ENCODE measurements around the gene LINGO3.
A peak's percentile ranks its signal among the peaks of the same experiment; 100 is the strongest.
"Not testable (repeated sequence)": the region's sequence is repeated elsewhere in the genome, so short reads cannot be mapped to it uniquely, and the experiment has no call there.

The LINGO3 gene, protein sequence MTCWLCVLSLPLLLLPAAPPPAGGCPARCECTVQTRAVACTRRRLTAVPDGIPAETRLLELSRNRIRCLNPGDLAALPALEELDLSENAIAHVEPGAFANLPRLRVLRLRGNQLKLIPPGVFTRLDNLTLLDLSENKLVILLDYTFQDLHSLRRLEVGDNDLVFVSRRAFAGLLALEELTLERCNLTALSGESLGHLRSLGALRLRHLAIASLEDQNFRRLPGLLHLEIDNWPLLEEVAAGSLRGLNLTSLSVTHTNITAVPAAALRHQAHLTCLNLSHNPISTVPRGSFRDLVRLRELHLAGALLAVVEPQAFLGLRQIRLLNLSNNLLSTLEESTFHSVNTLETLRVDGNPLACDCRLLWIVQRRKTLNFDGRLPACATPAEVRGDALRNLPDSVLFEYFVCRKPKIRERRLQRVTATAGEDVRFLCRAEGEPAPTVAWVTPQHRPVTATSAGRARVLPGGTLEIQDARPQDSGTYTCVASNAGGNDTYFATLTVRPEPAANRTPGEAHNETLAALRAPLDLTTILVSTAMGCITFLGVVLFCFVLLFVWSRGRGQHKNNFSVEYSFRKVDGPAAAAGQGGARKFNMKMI

DNA sequence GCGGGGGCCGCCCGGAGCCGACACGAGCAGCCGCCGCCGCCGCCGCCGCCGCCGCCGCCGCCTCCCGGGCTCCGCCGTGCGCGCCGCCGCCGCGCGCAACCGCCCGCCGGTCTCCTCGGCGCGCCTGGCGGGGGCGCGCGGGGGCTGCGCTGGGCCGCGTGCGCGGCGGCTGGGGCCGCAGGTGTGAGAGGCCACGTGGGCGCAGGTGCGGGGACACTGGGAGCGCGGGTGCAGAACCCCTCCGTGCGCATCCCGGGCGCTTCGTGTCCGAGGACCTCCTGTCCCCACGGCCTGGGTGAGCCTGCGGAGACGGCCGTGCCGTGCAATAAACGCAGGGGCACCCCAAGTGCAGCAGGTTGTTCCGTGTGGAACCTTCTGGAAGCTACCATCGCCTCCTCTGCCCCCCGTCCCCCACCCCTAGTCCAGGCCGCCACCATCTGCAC, at the start of gene LINGO3:
LINGO3 (minus strand) TSS at position 41 of the 443 bp plus-strand sequence. CDS start 16,378 bp downstream, outside the sequence.
- peak within 1 kb of the TSS; percentile 77 for H3K4me3 Mint-ChIP-seq
- no peaks in the 10 kb centered on the region for H3K9me3 Mint-ChIP-seq (ENCODE audit: low read depth)
- no peaks in the 10 kb centered on the region for H3K36me3 Mint-ChIP-seq
- H3K4me1 Mint-ChIP-seq (ENCODE audit: low read depth): peaks cover 10% of the 10 kb centered on the region
- peaks cover 16% of the 10 kb centered on the region for H3K27me3 Mint-ChIP-seq
- no peak within 1 kb of the TSS for H3K27ac Mint-ChIP-seq

DNA sequence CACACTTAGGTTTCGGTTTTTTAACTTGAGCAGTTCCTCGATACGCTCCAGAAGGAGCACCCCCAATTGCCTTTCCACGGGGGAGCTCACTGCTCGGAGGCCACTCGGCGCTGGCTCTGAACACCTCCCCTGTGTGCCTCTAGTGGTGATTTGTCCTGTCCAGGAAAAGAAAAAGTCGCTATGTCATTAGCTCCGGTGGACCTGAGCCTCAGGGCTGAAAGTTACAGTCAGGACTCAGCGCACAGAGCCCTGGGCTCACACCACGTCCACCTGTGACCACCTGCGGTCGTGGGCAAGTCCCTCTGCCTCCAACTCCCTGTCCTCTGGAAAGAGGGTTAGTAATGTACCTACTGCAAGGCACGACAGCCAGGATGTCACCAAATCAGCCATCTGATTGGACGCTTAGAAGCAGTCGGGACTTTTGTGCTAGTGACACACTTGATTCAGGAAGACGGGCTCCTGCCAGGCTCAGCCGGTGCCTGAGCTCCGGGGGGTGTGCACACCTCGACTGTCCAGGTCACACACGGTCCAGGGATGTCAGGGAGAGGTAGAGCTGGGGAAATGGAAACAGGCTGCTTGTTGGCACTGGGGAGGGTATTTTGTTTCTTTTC, 48.2 kb upstream of the LINGO3 start:
- Mint-ChIP-seq H3K4me1 (ENCODE audit: low read depth) (peaks cover 5% of the 10 kb centered on the region), H3K9me3 (ENCODE audit: low read depth) (no peaks in the 10 kb centered on the region), H3K27me3 (peaks cover 4% of the 10 kb centered on the region), H3K4me3 (no peak overlapping the region), H3K36me3 (no peaks in the 10 kb centered on the region), H3K27ac (no peak overlapping the region)

DNA sequence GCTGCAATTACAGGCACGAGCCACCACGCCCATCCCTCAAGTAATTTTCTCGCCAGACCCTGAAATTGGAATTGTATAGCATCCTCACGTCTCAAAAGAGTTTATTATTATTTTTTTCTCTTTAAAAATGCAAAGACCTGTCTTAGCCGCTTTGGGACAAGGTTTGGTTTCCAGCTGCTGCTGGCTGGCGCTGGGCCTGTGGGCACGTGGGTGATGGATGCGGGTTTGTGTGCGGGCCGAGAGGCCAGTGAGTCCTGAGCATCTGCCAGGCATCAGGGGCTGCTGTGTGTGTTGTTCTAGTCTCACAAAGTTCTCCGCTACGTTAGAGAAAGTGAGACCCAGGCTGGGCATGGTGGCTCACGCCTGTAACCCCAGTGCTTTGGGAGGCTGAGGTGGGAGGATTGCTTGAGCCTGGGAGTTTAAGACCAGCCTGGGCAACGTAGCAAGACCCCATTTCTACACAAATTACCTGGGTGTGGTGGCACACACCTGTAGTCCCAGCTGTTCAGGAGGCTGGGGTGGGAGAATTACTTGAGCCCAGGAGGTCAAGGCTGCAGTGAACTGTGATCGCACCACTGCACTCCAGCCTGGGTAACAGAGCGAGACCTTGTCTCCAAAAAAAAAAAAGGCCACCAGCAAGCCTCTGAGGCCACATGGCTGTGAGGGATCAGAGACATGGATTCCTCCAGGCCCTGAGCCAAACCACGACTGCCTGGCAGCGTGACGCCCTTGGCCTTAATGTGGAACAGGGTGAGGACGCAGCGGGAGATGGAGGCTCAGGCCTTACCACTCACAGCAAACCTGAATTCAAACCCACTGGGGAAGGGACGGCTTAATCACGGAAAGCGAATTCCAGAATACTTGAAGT, 47.4 kb upstream of the LINGO3 start:
- no peaks in the 10 kb centered on the region for H3K36me3 Mint-ChIP-seq
- no peak overlapping the region for H3K4me3 Mint-ChIP-seq
- peaks cover under 1% of the 10 kb centered on the region for H3K27me3 Mint-ChIP-seq
- H3K9me3 Mint-ChIP-seq (ENCODE audit: low read depth): no peaks in the 10 kb centered on the region
- peaks cover 1% of the 10 kb centered on the region for H3K4me1 Mint-ChIP-seq (ENCODE audit: low read depth)
- no peak overlapping the region for H3K27ac Mint-ChIP-seq

DNA sequence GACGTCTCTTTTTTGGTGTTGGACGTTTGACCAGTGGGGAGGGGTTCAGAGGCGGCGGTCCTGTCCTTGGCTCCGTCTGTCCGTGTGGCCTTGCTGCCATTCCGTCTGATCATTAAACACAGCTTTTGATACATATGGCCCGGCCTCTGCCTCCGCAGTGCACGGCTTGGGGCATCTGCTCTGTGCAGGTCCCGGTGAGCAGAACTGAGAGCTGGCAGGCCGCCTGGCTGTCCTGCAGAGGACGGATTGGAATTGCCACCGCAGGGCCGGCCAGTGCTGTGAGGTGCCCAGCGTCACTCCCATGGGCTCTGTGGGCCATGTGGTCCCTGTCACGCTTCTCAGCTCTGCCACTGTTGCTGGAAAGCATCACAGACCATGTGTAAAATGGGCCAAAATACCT, 46.7 kb upstream of the LINGO3 start:
- H3K9me3 Mint-ChIP-seq (ENCODE audit: low read depth): no peaks in the 10 kb centered on the region
- no peak overlapping the region for H3K27ac Mint-ChIP-seq
- H3K27me3 Mint-ChIP-seq: no peaks in the 10 kb centered on the region
- no peaks in the 10 kb centered on the region for H3K4me1 Mint-ChIP-seq (ENCODE audit: low read depth)
- no peak overlapping the region for H3K4me3 Mint-ChIP-seq
- no peaks in the 10 kb centered on the region for H3K36me3 Mint-ChIP-seq

DNA sequence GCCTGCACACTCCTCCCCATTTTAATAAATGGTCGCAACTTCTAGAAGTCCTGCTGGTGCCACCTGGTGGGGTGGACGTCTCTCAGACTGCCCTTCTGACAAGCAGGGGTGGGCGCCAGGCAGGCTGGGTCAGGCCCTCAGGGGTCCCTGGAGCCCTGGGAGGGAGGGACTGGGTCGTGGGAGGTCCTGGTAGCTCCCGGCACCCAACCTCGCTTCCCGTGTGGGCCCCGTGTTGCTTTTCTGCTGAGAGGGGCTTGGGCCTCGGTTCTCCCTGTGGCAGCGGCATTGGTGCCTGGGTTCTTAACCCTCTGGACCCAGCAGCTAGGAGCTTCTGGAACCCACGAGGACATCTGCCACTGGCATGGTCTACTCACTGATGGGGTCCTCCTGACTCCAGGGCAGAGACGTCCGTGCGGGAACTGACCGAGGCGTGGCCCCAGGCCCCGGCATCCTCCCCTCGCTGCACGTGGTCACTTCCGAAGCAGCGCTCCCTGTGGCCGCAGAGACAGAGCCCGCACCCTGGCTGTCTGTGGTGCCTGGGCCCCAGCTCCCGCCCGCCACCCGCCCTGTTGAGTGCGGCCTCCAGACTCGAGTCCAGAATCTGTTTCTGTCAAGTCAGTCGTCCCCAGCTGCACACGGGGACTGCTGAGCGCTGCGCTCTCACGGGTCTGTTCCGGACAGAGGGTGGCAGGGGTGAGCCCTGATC, 46.1 kb upstream of the LINGO3 start:
- Mint-ChIP-seq H3K27ac (no peak overlapping the region), H3K4me1 (ENCODE audit: low read depth) (no peaks in the 10 kb centered on the region), H3K27me3 (no peaks in the 10 kb centered on the region), H3K36me3 (no peaks in the 10 kb centered on the region), H3K9me3 (ENCODE audit: low read depth) (no peaks in the 10 kb centered on the region), H3K4me3 (no peak overlapping the region)

DNA sequence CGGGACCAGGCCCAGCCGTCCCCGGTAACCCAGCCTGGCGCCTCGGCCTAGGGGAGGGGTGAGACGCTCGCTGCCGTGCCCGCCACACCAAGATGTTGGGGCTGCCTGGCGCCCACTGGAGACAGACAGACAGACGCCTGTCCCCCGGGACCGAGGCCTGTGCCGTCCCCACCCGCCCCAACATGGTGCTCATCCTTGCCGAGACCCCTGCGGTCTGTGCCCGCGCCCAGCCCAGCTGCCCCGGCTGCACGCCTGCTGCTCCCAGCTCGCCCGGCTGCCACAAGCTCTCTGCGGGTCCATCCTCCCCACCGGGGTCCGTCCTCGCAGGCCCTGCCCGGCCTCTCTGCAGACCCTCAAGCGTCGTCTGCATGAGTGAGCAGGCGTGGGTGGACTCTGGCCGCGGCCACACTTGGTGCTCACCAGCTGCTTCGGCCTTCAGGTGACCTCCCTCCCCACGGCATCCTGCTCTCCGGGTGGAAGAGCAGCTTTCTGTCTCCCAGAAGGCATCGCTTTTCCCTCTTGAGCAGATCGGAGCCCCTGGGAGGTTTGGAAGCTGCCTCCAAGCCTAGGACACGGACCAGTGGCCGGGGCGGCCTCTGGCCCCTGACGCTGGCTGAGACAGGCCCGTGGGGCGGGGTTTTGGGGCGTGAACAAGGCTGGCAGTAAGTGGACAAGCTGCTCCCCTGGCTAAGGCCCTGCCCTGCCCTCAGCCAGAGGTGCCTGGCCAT, 45.4 kb upstream of the LINGO3 start:
- Mint-ChIP-seq H3K27me3 (no peaks in the 10 kb centered on the region), H3K4me1 (ENCODE audit: low read depth) (no peaks in the 10 kb centered on the region), H3K9me3 (ENCODE audit: low read depth) (no peaks in the 10 kb centered on the region), H3K4me3 (no peak overlapping the region), H3K36me3 (no peaks in the 10 kb centered on the region), H3K27ac (no peak overlapping the region)

DNA sequence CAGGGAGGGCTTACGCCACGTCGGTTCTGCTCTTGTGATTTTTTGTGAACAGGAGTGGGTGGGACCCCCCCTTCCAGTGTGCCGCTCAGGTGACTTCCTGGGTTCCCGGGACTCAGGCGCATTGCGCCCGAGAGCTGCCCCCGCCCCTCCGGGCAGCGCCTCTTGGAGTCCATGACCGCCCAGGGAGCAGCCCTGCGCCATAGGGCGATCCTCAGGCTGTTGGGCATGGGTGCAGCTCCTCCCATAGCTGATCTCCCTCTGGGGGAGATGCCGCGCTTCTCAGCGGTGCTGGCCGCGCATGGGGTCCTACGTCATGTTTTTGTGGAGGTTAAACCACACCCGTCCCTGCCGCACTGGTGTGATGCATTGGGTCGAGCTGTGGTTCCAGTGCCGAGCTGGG, 44.2 kb upstream of the LINGO3 start:
- Mint-ChIP-seq H3K4me3 (no peak overlapping the region), H3K9me3 (ENCODE audit: low read depth) (no peaks in the 10 kb centered on the region), H3K27me3 (no peaks in the 10 kb centered on the region), H3K36me3 (no peaks in the 10 kb centered on the region), H3K27ac (no peak overlapping the region), H3K4me1 (ENCODE audit: low read depth) (no peaks in the 10 kb centered on the region)

DNA sequence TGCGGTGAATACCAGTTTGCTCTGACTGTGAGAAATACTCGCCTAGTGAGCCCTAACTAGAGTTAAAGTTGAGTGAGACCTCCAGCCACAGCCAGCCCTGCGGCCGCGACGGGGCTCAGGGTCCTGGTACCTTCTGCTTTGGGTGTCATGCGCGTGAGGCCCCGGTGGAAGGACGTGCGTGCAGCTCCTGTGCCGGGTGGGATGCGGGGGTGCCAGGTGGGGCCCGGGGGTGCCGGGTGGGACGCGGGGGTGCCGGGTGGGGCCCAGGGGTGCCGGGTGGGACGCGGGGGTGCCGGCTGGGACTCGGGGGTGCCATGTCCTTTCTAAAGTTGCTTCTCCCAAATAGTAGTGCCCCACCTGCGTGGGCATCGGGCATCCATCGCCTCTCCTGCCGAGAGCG, 43.6 kb upstream of the LINGO3 start:
- Mint-ChIP-seq H3K4me1 (ENCODE audit: low read depth) (no peaks in the 10 kb centered on the region), H3K27me3 (no peaks in the 10 kb centered on the region), H3K27ac (no peak overlapping the region), H3K4me3 (no peak overlapping the region), H3K36me3 (no peaks in the 10 kb centered on the region), H3K9me3 (ENCODE audit: low read depth) (no peaks in the 10 kb centered on the region)

DNA sequence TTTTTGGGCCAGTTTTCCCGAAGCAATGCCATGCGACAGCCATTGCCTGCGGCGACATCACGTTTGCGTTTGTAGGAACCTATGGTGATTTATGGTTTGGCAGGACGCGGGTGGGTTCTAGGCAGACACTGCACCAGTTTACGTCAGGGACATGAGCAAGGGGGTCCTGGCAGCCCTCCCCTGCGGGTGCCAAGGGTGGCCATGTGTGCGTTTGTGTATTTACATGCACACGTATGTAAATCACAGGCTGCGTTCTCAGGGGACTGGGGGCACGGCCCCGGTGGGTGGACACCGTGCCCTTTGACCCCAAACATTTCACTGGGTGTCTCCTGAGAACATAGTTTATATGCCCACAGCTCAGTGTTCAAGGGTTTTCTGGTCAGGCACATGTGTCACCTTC, 42.7 kb upstream of the LINGO3 start:
- no peak overlapping the region for H3K27ac Mint-ChIP-seq
- H3K9me3 Mint-ChIP-seq (ENCODE audit: low read depth): no peaks in the 10 kb centered on the region
- H3K4me3 Mint-ChIP-seq: no peak overlapping the region
- no peaks in the 10 kb centered on the region for H3K27me3 Mint-ChIP-seq
- no peaks in the 10 kb centered on the region for H3K4me1 Mint-ChIP-seq (ENCODE audit: low read depth)
- no peaks in the 10 kb centered on the region for H3K36me3 Mint-ChIP-seq

DNA sequence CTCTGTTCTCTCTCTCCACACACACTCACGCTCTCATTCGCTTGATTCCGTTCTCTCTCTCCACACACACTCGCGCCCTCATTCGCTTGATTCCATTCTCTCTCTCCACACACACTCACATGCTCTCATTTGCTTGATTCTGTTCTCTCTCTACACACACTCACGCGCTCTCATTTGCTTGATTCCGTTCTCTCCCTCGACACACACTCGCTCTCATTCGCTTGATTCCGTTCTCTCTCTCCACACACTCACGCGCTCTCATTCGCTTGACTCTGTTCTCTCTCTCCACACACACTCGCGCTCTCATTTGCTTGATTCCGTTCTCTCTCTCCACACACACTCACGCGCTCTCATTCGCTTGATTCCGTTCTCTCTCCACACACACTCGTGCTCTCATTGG, 41.9 kb upstream of the LINGO3 start:
- not testable (repeated sequence) for H3K27me3 Mint-ChIP-seq; H3K27ac Mint-ChIP-seq; H3K4me3 Mint-ChIP-seq; H3K36me3 Mint-ChIP-seq; H3K4me1 Mint-ChIP-seq (ENCODE audit: low read depth); H3K9me3 Mint-ChIP-seq (ENCODE audit: low read depth)

DNA sequence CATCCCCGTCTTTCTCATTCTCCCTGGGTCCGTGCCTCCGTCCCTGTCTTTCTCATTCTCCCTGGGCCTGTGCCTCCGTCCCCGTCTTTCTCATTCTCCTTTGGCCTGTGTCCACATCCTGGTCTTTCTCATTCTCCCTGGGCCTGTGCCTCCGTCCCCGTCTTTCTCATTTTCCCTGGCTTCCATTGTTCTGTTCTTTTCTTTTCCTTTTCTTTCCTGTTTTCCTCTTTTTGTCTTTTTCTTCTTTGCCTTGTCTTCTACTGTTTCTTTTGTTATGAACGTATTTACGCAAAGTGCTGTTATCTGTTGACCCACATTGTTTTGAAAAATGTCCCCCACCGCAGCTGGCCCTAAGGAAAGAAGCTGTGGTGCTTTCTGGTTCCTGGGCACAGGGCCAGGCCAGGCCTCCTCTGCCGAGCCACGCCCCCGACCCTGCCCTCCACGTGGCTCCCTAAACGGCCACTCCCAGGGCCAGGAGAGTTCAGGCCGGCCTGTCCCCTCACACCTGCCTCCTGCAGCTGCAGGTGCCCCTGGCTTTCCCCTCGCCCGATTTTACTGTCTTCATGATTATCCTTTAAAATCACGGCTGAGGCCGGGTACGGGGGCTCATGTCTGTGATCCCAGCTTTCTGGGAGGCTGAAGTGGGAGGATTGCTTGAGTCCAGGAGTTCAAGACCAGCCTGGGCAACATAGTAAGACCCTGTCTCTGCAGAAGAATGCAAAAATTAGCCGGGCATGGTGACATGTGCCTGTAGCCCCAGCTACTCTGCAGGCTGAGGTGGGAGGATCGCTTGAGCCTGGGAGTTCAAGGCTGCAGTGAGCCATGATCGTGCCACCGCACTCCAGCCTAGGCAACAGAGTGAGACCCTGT, 38.1 kb upstream of the LINGO3 start:
- Mint-ChIP-seq H3K4me1 (ENCODE audit: low read depth) (no peaks in the 10 kb centered on the region), H3K27ac (no peak overlapping the region)

DNA sequence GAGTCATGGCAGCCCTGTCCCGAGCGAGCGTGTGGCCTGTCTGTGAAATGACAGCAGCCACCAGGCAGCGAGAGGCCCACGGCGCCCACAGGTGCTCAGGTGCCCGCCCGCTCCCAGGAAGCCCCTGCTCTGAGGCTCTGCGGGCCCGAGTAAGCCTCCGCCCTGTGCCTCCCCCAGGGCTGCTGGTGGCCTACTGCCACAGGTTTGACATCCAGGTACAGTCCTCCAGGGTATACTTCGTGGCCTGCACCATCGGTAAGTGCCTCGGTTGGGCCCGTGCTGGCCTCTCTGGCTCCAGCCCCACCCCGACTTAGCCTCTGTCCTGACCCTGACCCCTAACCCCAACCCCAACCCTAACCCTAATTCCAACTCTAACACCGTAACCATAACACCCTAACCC, 37.1 kb upstream of the LINGO3 start:
- Mint-ChIP-seq H3K4me3 (no peak overlapping the region), H3K4me1 (ENCODE audit: low read depth) (no peaks in the 10 kb centered on the region), H3K27ac (no peak overlapping the region), H3K9me3 (ENCODE audit: low read depth) (no peaks in the 10 kb centered on the region), H3K27me3 (no peaks in the 10 kb centered on the region), H3K36me3 (no peaks in the 10 kb centered on the region)

More for the DNA sequence above, 38.1 kb upstream of the LINGO3 start:
- Mint-ChIP-seq H3K4me3 (no peak overlapping the region), H3K36me3 (no peaks in the 10 kb centered on the region), H3K9me3 (ENCODE audit: low read depth) (no peaks in the 10 kb centered on the region), H3K27me3 (no peaks in the 10 kb centered on the region)

DNA sequence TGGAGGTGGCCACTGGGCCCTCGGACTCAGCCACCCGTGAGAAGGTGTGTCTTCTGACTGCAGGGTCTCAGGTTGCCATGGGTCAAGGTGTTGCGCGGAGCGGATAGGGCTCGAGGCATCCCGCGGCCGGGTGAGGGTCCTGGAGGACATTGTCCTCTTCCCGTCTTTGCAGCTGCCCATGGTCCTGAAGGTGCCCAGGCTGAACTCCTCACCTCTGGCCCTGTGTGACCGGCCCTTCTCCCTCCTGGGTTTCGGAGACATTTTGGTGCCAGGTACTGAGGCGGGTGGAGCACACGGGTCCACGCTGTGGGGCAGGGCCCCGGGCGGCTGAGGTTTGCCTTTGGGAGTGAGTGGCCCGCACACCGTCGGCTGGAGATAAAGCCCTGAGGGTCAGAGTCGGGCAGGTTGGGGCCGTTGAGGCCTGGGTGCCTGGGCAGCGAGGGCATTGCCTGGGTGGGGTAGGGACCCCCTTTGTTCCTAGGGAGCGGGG, 36.5 kb upstream of the LINGO3 start:
- no peaks in the 10 kb centered on the region for H3K9me3 Mint-ChIP-seq (ENCODE audit: low read depth)
- H3K27ac Mint-ChIP-seq: no peak overlapping the region
- no peak overlapping the region for H3K4me3 Mint-ChIP-seq
- H3K36me3 Mint-ChIP-seq: no peaks in the 10 kb centered on the region
- no peaks in the 10 kb centered on the region for H3K27me3 Mint-ChIP-seq
- no peaks in the 10 kb centered on the region for H3K4me1 Mint-ChIP-seq (ENCODE audit: low read depth)
